Measurements from ENCODE around the gene RAB42.
A peak's percentile ranks its signal among the peaks of the same experiment; 100 is the strongest.

The RAB42 gene

DNA sequence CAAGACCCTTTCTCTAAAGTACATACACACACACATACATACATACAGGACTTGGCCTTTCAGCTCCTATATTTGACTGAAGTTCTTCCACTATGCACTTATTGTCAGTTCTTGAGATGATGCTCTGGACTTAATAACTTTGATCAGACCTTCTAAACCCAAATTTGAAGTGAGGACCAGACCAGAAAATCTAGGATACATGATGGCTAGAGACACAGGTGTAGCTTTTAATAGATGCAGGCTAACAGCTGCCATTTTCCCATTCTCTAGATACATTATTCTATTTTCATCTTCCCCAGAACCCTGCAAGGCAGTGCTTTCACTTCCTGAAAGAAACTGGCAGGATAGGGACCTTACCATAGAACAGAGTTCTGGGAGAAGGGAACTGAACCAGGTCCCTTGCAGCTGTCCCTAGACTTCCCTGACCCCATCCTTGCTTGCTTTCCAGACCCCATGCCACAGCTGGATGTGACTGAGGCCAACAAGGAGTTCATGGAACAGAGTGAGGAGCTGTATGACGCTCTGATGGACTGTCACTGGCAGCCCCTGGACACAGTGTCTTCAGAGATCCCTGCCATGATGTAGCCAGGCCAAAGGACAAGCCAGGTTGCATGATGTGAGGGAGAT, 14.9 kb upstream of the RAB42 start:
- peak; percentile 25 for DNase-seq (ENCODE audit: low read depth)
- no peak overlapping the region for H3K4me3 ChIP-seq (ENCODE audit: control insufficient read depth, low read depth, low read length)
- TF ChIP-seq, protein P1, sequence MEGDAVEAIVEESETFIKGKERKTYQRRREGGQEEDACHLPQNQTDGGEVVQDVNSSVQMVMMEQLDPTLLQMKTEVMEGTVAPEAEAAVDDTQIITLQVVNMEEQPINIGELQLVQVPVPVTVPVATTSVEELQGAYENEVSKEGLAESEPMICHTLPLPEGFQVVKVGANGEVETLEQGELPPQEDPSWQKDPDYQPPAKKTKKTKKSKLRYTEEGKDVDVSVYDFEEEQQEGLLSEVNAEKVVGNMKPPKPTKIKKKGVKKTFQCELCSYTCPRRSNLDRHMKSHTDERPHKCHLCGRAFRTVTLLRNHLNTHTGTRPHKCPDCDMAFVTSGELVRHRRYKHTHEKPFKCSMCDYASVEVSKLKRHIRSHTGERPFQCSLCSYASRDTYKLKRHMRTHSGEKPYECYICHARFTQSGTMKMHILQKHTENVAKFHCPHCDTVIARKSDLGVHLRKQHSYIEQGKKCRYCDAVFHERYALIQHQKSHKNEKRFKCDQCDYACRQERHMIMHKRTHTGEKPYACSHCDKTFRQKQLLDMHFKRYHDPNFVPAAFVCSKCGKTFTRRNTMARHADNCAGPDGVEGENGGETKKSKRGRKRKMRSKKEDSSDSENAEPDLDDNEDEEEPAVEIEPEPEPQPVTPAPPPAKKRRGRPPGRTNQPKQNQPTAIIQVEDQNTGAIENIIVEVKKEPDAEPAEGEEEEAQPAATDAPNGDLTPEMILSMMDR (conservative IDR thresholded peaks at IDR 0.05; ENCODE audit: control insufficient read depth, insufficient read depth, low read depth, low read length): no peak

DNA sequence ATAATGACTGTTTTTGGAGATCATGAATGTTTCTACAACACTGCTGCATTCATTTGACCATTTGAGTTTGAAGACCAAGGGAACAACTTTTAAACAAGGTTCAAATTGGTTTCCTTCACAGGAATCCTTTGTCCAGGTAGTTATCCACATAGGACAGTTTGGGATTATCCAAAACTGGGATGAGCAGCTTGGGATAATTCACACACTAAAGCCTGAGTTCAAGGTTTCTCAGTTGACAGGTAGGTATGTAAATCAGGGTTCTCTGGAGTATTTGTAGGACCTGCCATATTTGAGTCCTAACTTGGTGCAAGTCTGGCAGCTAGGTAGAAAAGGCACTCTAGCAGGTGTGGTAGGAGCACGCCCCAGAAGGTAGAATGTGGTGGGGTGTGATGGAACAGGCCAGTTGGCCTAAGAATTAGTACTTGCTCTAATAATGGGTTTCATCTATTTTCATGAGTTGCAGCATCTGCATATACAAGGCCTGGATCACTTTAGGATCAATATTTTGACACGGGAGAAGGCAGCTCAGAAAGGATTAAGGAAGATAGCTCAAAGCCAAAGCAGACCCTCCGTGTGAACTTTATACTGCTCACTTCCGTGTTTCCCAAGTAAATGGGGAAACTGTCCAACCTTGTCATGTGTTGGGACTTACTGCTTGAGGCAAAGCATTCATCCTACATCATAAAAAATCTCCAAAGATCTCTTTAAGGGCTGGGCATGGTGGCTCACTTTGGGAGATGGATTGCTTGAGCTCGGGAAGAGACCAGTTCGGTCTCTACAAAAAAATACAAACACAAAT, 14.1 kb upstream of the RAB42 start:
- TF ChIP-seq, protein P1 (conservative IDR thresholded peaks at IDR 0.05; ENCODE audit: control insufficient read depth, insufficient read depth, low read depth, low read length): no peak
- no peak overlapping the region for H3K4me3 ChIP-seq (ENCODE audit: control insufficient read depth, low read depth, low read length)

GRCh38 chr1:28578696-28579218, 13.3 kb upstream of the RAB42 start:
- DNase-seq (ENCODE audit: low read depth): no peak
- no peak overlapping the region for H3K4me3 ChIP-seq (ENCODE audit: control insufficient read depth, low read depth, low read length)
- TF ChIP-seq, protein P1 (conservative IDR thresholded peaks at IDR 0.05; ENCODE audit: control insufficient read depth, insufficient read depth, low read depth, low read length): no peak

More for the DNA sequence above, 14.1 kb upstream of the RAB42 start:
- DNase-seq (ENCODE audit: low read depth): peak; percentile 14

- H3K4me3 ChIP-seq (ENCODE audit: control insufficient read depth, low read depth, low read length): peak overlapping the region; percentile 99
- DNase-seq (ENCODE audit: low read depth): peak; percentile 19
- TF ChIP-seq, protein P1 (conservative IDR thresholded peaks at IDR 0.05; ENCODE audit: control insufficient read depth, insufficient read depth, low read depth, low read length): no peak
Measured at GRCh38 chr1:28579401-28579800, 12.7 kb upstream of the RAB42 start.

- peak; percentile 41 for DNase-seq (ENCODE audit: low read depth)
- peak overlapping the region; percentile 99 for H3K4me3 ChIP-seq (ENCODE audit: control insufficient read depth, low read depth, low read length)
- TF ChIP-seq, protein P1 (conservative IDR thresholded peaks at IDR 0.05; ENCODE audit: control insufficient read depth, insufficient read depth, low read depth, low read length): no peak
Measured at GRCh38 chr1:28580722-28581530, 11.1 kb upstream of the RAB42 start.

DNA sequence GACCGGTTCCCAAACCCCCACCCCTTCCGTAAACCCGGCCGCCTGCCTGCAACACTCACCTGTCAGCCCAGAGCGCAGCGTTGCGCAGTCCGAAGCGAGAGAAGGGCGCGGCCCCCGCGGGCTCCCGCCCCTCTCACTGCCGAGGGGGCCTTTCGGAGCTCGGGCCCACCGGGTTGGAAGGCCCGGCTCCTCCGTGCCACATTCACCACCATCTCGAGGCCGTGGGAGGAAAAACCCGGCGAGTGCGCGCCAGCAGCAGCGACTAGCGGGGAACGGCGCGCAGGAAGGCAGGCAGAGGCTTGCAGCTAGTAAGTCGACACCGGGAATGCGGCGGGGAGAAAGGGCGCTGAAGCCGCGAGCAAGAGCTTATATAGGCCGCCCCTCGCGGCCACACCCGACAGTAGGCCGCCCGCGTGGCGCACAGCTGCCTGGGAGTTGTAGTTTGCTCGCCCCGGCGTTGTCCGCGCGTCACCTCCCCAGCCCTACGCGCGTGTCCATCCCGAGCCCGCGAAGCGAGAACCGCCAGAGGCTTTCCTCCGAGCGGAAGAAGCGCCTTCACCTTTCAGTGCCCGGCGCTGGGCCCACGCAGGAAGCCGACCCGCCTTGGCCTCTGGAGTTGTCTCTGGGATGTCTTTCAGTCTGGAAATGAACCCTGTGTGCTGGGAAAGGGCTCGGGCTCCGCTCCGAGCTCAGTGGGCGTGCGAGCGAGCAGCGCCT, 10.4 kb upstream of the RAB42 start:
- peak; percentile 93 for DNase-seq (ENCODE audit: low read depth)
- H3K4me3 ChIP-seq (ENCODE audit: control insufficient read depth, low read depth, low read length): peak overlapping the region; percentile 99
- TF ChIP-seq, protein P1 (conservative IDR thresholded peaks at IDR 0.05; ENCODE audit: control insufficient read depth, insufficient read depth, low read depth, low read length): no peak
